ENCODE data around the gene ZNF750.

The ZNF750 gene

DNA sequence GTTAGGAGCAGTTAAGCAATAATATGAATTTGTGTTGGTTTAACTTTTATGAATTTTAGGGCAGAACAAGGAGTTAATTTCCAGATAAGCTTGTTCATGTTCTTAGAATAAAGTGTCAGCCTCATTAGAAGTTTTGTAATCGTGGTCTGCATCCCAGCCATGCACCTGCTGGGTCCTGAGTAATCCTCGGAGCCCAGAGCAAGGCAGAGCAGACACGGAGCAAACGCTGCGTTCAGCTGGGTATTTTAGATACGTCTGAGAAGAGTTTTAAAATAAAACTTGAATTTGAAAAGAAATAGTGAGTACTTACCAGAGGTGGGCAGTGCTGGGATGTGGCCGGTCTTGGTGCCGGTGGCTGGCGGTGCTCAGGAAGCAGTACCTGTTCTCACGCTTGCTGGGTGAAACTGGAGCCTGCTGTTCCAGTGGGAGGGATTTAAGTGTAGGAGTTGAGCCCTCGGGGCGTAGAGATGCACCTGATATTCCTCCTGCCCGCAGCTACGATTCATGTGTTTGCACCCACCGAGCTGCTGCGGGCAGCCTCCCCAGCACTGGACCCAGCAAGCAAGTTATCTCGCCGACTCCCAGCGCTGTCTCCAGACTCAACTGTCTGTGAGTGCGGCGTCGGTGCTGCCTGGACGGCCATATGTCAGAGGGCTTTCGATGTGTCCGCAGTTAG lies at the start of gene ZNF750:
TSS of gene ZNF750 (minus strand) at position 406 of the 676 bp plus-strand sequence. CDS start 7,568 bp downstream, outside the sequence.
- DNase-seq = no peak

DNA sequence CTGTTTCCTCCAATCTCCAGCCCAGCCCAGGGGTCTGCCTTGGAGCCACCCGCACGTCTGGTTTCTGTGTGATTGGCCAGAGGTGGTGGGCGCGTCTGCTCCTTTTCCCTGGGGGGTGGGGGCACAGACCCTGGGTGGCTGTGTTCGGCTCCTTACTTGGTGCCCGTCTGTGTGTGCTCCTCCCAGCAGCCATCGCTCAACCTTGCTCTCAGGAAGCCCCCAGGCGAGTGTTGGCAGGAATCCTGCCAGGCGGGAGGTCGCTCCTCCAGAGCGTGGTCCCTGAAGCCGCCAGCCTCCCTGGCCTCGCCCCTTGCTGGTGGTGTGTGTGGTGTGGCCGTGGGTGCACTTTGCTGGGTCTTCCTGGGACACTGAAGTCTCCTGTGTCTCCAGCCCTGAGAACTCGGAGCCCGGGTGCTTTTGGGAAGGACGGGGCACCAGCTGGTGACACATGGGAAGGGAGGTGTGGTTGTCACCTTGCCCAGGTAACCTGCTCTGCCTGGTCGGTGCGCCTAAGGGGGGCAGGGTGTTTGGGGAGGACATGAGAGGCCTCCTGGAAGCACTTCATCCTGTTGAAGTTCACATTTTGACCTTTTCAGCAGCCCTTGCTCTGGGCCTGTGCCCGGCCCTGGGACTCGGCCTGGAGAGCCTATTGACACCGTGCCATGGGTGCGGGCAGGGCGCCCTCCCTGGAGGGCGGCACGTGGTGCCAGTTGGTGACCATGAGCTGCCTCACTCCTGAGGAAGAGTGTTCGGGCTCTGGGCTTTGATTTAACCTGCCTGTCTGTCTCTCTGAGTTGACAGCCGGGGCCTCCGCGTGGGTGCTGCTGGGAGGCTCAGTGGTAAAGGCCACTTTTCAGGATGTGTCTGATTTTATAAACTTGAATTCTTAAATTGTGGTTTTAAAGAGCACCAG lies 49.0 kb upstream of the ZNF750 start:
- no peak for DNase-seq

DNA sequence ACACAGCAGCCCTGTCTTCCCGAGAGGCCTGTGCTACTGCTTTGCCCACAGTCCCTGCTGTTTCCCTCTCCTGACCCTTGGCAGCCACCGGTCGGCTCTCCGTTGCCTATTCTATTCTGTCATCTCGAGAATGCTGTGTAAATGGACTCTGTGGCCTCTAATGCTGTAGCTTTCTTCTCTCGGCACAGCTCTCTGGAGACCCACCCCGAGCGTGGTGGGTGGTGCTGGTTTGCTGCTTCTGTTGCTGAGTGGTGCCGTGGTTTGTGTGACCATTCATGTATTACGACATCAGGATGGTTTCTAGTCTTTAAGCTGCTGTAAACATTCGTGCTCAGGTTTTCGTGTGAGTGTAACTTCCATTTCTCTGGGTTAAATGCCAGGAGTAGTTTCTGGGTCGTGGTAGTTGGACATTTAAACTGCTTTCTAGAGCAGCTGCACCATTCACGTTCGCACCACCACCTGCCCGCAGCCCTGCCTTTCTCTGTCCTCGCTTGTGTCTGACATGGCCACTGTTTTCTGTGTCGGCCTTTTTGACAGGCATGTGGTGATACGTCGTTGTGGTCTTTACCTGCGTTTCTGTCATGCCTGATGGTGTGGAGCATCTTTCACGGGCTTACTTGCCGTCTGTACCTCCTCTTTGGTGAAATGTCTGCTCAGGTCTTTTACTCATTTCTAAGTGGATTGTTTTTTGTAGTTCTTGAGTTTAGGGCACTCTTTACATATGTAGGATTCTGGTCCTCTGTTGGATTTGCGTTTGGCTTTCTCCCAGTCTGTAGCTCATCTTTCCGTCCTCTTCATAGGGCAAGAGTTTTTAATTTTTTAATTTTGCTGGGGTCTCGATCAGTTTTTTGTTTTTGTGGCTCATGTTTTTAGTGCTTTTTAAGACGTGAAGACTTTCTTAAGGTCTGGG lies 47.7 kb upstream of the ZNF750 start:
- DNase-seq = no peak

DNA sequence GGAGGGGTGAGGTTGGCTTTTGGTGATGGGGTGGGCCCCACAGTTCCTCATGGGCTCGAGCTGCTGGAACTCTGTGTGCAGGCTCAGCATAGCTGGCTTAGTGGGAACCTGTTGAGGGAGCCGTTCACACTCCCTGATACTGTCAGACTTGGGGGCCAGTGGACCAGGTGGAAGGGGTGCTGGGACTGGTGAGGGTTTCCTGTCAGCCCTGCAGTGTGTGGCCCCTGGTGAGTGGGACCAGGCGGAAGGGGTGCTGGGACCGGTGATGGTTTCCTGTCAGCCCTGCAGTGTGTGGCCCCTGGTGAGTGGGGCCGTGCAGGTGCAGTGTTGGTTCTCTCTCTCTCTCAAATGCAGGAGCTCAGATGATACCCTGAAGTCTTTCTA lies 45.1 kb upstream of the ZNF750 start:
- peak; percentile 56 for DNase-seq

DNA sequence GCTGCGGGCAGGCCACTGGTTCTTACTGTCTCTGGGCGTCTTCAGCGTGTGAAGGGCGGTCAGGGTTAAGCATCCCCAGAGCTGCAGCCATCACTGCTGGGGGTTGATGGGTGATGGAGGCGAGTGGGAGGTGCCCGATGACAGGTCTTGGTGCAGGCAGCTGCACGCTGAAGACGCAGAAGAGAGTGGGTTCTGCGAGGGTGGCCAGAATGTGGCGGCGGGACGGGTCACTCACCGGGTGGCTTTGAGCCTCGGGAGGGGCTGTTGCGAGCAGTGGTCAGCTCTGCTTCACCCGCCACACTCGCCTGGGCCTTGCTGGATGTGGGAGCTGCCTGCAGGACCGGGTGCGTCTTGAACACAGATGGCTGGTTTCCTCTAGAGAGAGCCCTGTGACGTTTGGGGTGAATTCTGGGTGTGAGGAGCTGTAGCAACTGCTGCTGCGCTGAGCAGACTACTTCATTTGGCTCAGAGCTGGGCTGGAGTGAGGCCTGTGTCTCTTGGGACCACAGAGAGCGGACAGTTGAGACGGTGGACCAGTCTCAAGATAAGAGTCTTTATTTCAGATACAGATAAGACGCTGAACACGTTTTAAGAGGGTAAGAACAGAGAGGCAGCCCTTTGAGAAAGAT lies 44.6 kb upstream of the ZNF750 start:
- DNase-seq = no peak

DNA sequence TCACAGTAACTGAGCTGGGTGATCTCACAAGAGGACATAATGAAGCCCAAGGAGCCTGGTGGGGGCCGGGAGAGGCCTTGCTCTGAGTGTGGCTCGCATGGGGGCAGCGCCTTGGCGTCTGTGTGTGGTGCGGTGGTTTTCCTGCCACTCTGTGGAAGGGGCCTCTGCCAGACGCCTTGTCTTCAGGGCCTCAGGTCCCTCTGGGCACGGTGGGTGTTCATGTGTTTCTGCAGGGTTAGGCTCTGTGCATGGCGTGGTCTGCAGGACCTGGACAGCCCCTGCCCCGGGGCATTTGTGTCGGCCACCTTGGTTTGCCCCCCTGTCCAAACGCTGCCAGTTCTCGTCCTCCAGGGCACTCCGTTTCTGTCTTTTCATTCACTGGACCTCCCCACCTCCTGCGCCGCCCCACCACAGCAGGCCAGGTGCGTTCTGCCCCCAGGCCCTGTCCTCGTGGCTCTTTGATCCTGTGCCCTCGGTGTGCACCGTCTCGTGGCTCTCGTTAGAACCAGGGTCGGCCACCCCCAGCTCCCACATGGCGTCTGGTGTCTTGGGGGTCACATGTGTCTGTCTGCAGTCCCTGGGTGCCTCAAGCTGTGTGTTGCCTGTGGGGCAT lies 43.7 kb upstream of the ZNF750 start:
- no peak for DNase-seq

DNA sequence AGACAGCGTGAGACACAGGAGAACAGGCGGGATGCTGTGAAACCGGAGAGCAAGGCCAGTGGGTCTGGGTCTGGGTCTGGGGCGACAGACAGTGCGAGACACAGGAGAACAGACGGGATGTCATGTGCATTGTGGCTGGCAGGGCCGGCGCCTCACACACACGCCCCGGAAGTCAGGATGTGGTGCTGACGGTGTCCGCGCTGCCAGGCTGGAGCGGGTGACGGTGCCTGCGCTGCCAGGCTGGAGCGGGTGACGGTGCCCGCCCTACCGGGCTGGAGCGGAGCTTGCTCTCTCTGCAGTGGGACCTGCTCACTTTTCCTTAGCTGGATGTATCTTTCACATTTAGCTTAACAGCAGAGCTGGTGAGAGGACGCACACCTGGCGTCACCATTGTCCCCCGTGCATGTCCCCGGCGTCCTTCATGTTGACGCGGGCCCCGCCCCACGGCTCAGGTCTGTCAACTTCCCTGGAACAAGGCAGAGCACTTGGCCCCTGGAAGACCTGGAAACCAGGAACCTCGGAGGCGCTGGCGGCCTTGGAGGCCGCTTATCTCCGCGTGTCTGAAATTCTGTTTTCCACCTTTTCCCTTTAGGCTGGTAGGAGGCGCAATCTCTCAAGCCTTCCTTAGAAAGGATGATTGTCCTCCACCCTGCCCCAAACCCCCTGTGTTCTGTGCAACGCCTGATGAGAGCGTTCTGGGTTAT lies 43.0 kb upstream of the ZNF750 start:
- DNase-seq = peak; percentile 86

DNA sequence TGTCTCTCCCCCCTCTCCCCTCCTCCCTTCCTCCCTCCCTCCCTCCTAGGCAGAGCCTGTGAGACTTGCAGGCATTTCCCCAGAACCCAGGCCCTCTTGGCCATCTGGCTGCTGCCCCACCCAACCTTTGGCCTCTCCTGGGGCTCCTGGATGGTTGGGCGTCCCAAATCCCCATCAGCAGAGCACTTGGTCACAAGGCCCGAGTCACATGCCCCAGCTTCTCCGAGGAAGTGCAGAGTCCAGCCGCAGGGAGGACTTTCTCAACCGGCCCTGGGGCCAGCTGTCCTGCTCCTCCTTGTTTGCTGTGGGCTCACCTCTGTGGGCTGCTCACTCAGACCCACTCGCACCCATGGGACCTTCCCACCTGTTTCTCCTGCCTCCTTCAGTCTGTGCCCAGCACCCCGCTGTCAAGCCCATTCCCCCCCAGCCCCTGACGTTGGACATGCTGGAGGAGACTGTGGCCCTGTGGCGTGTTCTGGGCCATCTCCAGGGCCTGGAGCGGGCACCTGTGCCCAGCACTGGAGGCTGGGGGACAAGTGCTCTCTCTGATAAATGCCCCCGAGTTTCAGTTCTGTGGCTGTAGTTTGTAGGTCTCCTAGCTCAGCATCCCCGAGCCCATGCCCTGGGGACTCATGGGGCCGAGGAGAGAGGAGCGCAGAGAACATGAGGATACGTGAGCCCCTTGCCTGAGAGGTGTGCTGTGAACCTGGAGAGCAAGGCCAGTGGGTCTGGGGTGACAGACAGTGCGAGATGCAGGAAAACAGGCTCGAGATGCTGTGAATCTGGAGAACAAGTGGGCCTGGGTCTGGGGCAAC lies 42.3 kb upstream of the ZNF750 start:
- DNase-seq = no peak

DNA sequence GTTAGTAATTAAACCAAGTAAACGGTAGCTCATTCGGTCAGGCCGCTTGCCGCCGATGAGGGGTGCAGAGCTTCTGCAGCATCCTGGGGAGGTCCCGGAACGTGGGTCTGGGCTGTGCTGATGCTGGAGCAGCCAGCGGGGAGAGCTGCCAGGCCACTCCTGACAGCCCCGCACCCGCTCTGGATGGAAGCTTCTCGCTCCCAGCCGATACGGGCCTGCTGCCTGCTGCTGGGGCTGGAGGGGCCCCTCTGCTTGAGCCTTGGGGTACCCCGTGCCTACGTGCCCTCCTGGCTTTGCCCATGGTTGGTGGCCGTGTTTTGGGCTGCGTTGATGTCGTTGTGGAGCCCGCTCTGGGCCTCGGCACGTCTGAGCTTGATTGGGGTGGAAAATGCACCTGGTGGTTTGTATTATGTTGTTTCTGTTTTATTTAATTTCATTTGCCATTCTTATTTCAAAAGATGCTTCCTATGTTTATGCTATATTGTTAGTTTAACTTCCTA lies 41.6 kb upstream of the ZNF750 start:
- no peak for DNase-seq

DNA sequence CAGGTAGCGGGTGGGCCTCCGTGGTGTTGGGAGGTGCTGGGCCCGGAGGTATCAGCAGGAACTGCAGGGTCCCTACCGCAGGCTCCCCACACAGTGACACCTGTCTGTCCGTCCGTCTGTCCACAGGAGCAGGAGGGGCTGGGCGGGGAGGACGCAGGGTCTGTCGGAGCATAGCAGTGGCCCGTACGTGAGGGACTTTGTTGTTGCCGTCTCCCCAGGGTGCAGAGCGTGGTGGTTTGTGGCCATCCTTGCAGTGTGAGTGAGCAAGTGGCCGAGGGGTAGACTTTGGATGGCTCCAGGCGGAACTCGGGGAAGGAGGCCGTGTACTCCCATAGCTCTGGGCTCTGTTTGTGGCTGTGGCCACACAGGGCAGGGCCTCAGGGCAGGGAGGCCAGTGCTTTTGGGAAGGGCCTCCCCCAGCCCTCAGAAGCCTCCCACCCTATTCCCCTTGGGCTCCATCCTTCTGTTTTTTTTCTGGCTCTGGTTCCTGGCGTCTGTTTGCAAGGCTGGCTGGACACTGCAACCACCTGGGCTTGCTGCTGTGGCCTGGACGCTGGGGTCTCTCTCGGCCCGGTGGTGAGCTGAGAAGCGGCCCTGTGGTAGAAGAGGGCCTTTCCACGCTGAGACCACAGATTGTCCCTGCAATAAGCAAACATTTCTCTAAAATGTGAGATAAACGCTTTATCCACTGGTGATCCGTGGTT lies 41.0 kb upstream of the ZNF750 start:
- DNase-seq = no peak

DNA sequence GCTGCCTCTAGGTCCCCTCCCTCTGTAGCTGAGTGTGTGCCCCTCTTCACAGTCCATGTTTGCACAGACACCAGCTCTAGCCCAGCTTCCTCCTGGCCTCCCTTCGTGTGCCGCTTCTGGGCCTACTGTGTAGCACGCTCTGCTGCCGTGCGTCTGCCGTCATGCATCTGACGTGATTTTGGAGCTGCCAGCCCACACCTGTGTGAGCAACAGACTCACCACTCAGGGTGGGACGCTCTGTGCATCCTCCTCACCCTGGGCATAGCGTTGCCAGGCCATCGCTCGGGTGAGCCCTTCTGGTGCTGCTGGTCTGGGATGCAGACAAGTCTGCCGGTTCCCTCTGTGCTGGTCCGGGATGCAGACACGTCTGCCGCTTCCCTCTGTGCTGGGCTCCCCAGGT lies 39.4 kb upstream of the ZNF750 start:
- no peak for DNase-seq

DNA sequence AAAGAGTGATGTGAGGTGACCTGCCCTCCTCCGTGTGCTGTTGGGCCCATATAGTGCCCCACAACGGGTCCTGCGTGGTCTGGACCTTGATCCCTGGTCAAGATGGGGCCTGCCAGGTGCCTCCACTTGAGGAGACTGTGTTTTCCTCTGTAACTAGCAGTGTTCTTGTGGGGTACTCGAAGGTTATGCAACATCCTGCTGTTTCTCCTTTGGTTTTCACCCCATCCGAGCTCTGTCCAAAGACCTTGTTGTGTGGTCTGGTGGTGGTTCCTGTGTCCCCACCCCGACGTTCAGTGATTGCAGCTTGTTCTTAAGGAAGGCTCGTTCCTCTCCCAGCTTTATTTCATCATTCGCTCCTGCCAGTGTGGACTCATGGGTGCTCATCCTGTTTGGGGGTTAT lies 38.7 kb upstream of the ZNF750 start:
- no peak for DNase-seq

DNA sequence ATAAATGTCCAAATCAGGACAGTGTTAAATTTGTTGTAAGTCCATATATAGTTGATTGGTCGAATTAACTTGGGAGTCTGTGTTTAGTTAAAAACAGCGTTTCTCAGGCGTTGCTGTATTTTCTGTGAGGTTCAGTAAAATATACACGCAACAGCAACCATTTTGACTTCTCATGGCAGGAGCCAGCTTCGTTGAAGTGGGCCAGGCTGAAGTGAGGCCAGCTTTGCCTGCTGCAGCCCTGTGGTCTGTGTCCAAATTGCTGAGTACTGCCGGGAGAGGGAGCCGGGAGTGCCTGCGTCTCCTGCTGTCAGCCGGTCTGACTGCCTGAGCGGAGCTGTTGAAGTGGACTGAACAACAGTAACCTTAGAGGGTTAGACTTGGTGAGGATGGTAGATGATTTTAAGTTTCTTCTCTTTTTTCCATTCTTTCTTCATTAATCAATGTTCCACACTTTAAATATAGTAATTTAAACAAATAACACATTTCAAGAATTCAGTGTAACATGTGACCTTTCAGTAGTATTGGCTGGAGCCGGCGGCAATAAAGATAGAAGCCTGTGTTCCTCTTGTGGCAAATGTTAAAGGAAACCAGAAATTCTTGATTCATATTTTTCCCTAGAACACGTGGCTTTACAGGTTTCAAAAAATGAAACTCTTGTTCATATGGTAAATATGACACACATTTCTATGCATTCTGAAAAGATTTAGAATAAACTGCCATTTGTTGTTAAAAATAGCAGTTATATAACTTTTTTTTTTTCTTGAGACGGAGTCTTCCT lies 37.0 kb upstream of the ZNF750 start:
- no peak for DNase-seq

DNA sequence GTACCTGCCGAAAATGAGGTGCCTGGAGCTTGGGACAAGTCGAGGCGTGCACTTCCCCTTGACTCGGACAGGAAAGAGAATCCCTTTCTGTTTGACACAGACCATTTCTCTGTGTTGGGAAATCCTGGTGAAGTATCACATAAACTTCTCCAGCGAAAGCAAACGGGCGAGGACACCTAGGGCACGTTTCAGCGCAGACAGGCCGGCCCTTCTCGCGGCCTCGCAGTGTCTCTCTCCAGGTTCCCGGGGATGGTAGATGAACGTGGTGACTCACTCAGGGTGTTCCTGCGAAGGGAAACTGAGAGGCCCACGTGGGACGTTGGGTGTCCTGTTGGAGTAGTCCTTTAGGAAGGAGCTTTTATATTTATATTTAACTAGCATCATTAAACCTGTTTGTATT lies 36.3 kb upstream of the ZNF750 start:
- no peak for DNase-seq

DNA sequence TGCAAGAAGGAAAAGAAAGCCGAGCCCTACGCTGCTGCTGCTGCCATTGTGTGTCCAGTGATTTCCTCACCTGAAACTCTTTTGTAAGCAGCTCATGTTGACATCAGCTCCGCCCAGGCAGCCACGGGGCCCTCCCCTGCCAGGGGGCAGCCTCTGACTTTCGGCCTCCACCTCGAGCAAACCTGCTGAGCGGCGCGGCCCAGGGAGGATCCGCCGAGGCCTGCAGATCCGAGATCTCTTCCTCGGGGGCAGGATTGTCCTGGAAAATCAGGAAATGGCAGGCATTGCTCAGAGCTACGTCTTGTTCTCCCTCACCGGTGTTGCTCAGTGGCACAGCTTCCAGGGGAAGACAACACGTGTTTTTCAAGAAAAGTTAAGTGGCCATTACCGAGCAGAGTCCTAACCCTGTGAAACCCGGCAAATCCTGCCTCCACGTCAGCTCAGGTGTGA lies 35.6 kb upstream of the ZNF750 start:
- DNase-seq = no peak

DNA sequence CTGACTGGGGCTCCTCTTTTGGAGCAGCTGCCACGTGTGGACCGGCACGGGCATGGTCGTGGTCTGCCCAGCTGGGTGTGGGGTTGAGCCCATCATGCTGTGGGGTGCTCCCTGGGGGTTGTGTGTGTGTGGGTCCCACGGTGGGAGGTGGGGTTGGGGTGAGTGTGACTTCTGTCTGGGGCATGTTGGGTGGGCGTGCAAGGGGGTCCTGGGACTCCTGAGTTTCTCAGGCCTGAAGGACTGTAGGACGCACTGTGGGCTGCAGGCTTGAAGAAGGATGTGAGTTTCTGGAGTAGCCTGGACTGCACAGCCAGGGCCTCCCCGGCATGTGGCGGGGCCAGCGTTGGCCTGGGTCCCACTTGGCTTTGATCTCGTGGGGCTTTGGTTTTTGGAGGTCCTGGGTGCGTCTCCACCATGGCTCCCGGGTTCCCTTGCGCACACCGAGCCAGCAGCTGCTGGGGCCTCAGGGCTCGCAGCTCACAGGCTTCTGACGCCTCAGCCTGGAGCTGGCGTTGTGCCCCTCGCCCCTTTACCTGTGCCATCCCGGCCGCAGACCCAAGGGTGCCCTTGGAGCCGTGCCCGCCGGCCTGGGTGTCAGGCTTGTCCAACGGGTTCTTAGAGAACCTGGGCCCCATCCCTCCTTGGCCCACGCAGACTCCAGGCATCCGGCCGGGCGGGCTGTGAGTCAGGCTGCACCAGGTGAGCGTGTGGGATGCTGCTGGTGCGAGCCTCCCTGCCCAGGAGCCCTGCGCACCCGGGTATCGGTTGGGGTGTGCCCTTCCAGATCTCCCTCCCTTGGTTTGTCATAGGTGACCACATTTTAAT lies 34.4 kb upstream of the ZNF750 start:
- DNase-seq = no peak

DNA sequence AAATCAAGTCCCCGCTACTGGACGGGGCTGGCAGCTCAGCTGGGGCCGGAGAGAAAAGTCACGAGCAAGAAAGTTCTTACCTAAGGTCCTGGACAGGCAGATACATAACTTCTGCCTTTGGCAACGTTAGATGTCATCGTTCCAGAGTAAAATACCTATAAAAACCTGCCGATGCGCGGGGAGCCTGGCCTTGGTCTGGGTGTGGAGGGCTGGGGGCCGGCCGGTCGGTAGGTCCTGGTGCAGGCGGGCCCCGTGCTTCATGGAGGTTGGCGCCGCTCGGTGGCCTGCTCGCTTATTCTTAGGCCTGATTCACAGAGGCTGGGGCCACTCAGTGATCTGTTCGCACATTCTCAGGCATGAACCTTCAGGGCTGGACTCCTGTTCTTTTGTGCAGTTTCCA lies 33.7 kb upstream of the ZNF750 start:
- DNase-seq = no peak
